HepG2 (cell line): ENCODE data around the gene ALDH3A2. TPM values are rescaled to one million over a fixed set of nuclear protein-coding genes. Genes with fewer than 3 reads are reported as not detected.

Source experiments
- ATAC-seq: fragments of 200-7000 bp; cut with Tn5 transposase; 3 replicates; pipeline ENCODE4 v1.9.1; 2020; ENCODE audit warnings: mild to moderate bottlenecking, moderate library complexity
- BruUV-seq: library from RNA; stranded (reverse); fragments of 400-500 nt; replicated peaks from 2 replicates; lab custom pipeline; 2021; lab: Mats Ljungman, UMichigan
- CTCF ChIA-PET: fragments of 300-600 bp; formaldehyde crosslinking; extraction: SDS; loops from one replicate; lab custom pipeline; 2021; ENCODE audit warnings: low total read pairs, inconsistent platforms, low intra/inter-chr PET ratio; lab: Yijun Ruan, JAX
- POLR2A ChIA-PET: fragments of 350-600 bp; sonication (Branson Sonifier 250); formaldehyde crosslinking; loops from one replicate; lab custom pipeline; 2020; ENCODE audit warnings: antibody characterized with exemption, inconsistent platforms; lab: Yijun Ruan, JAX
- DNase-seq: peaks from one replicate; pipeline ENCODE4 v3.0.0-alpha.2; 2015; ENCODE audit warnings: low spot score
- FAIRE-seq: peaks from 3 replicates; lab custom pipeline; 2011; peaks lifted over from hg19 to GRCh38; lab: Jason Lieb, UNC
- H2AFZ ChIP-seq: one replicate; pipeline ENCODE4 v1.6.1; 2011; ENCODE audit warnings: low read length, inconsistent platforms
- H3K27ac ChIP-seq: fragments of 300-600 bp; 3 replicates; pipeline ENCODE4 v1.8.0; 2011; ENCODE audit warnings: mixed run types, mild to moderate bottlenecking, mixed read lengths, low read length, inconsistent platforms; ENCODE audit not compliant: insufficient read depth; ENCODE audit errors: extremely low read length
- H3K27me3 ChIP-seq, 2 experiments: fragments of 200-600 bp in 1 of 2; 2 replicates in 1 of 2; 3 replicates in 1 of 2; pipeline versions ENCODE4 v1.6.0 to v1.8.0; 2011; ENCODE audit warnings: low read length in 2 of 2, mild to moderate bottlenecking in 2 of 2, moderate library complexity in 2 of 2, inconsistent platforms in 1 of 2; ENCODE audit not compliant: insufficient read depth in 2 of 2, control insufficient read depth in 1 of 2
- H3K36me3 ChIP-seq, 2 experiments: fragments of 200-600 bp in 1 of 2; replicated peaks in 1 of 2; 2 replicates in 1 of 2; 3 replicates in 1 of 2; pipeline versions ENCODE4 v1.5.1 to v1.8.0; 2011; ENCODE audit warnings: low read length in 2 of 2, inconsistent platforms in 1 of 2; ENCODE audit not compliant: insufficient read depth in 2 of 2, control insufficient read depth in 1 of 2
- H3K4me1 ChIP-seq: 2 replicates; pipeline ENCODE4 v1.5.1; 2012; ENCODE audit warnings: low read length, inconsistent platforms; ENCODE audit not compliant: insufficient read depth
- H3K4me2 ChIP-seq: 2 replicates; pipeline ENCODE4 v1.6.0; 2011; ENCODE audit warnings: low read depth, low read length, inconsistent platforms
- H3K4me3 ChIP-seq, 3 experiments: fragments of 200-600 bp in 1 of 3; sonication (generic), shearing (Covaris generic) in 1 of 3; replicated peaks in 1 of 3; 2 replicates each; pipeline ENCODE4 v1.5.1; 2011 to 2016; ENCODE audit warnings: low read length in 3 of 3, inconsistent platforms in 2 of 3, low read depth in 2 of 3, mild to moderate bottlenecking in 2 of 3, control low read depth in 1 of 3, mixed read lengths in 1 of 3; ENCODE audit not compliant: insufficient read depth in 1 of 3
- H3K79me2 ChIP-seq: one replicate; pipeline ENCODE4 v1.6.1; 2011; ENCODE audit warnings: low read length, inconsistent platforms; ENCODE audit not compliant: insufficient read depth
- H3K9ac ChIP-seq: 2 replicates; pipeline ENCODE4 v1.6.0; 2011; ENCODE audit warnings: mild to moderate bottlenecking, low read depth, low read length, inconsistent platforms; ENCODE audit not compliant: insufficient read depth
- H3K9me3 ChIP-seq: 2 replicates; pipeline ENCODE4 v1.5.1; 2012; ENCODE audit warnings: mild to moderate bottlenecking, low read length
- H4K20me1 ChIP-seq: 2 replicates; pipeline ENCODE4 v1.6.0; 2011; ENCODE audit warnings: inconsistent platforms, mild to moderate bottlenecking, low read length, moderate library complexity; ENCODE audit not compliant: insufficient read depth
- CHD2 ChIP-seq: IDR thresholded peaks from 2 replicates; pipeline ENCODE4 v1.6.1; 2011; ENCODE audit warnings: low read depth, low read length, improper control_type of control experiment
- GLMP ChIP-seq: sonication (generic); formaldehyde crosslinking; IDR thresholded peaks from 2 replicates; pipeline ENCODE4 v1.9.0; 2021; ENCODE audit warnings: missing genetic modification reagents, mild to moderate bottlenecking, borderline replicate concordance
- NFATC3 ChIP-seq: sonication (generic); formaldehyde crosslinking; IDR thresholded peaks from 2 replicates; pipeline ENCODE4 v1.5.1; 2020; ENCODE audit warnings: mild to moderate bottlenecking, missing genetic modification reagents
- NKX3-1 ChIP-seq: sonication (generic); formaldehyde crosslinking; IDR thresholded peaks from 2 replicates; pipeline ENCODE4 v1.5.0; 2020; ENCODE audit warnings: missing genetic modification reagents
- SIX4 ChIP-seq: sonication (generic); formaldehyde crosslinking; IDR thresholded peaks from 2 replicates; pipeline ENCODE4 v1.4.0; 2020; ENCODE audit warnings: missing genetic modification reagents
- XBP1 ChIP-seq: sonication (generic); formaldehyde crosslinking; IDR thresholded peaks from 2 replicates; pipeline ENCODE4 v1.5.0; 2020; ENCODE audit warnings: missing genetic modification reagents
- ZKSCAN5 ChIP-seq: sonication (generic); formaldehyde crosslinking; IDR thresholded peaks from 2 replicates; pipeline ENCODE4 v1.5.1; 2020; ENCODE audit warnings: mild to moderate bottlenecking, missing genetic modification reagents
- ZNF329 ChIP-seq: sonication (generic); formaldehyde crosslinking; IDR thresholded peaks from 2 replicates; pipeline ENCODE4 v1.9.0; 2021; ENCODE audit warnings: low read depth, mild to moderate bottlenecking, missing genetic modification reagents
- ZNF354B ChIP-seq: sonication (generic); formaldehyde crosslinking; IDR thresholded peaks from 2 replicates; pipeline ENCODE4 v1.8.0; 2022; ENCODE audit warnings: mild to moderate bottlenecking, missing genetic modification reagents
- ZNF44 ChIP-seq: sonication (generic); formaldehyde crosslinking; IDR thresholded peaks from 2 replicates; pipeline ENCODE4 v1.5.1; 2020; ENCODE audit warnings: mild to moderate bottlenecking, missing genetic modification reagents
- ZNF503 ChIP-seq: sonication (generic); formaldehyde crosslinking; IDR thresholded peaks from 2 replicates; pipeline ENCODE4 v1.4.0; 2020; ENCODE audit warnings: missing genetic modification reagents
- ZNF790 ChIP-seq: sonication (generic); formaldehyde crosslinking; IDR thresholded peaks from 2 replicates; pipeline ENCODE4 v1.8.0; 2022; ENCODE audit warnings: missing genetic modification reagents, mild to moderate bottlenecking, borderline replicate concordance
- WGBS: methylation state at CpG from one replicate; pipeline ENCODE4 v1.1.6; 2017; ENCODE audit warnings: low lambda C conversion rate; 5-methylcytosine and 5-hydroxymethylcytosine counted together
- in situ Hi-C: cut with HindIII; loops from 2 replicates; pipeline ENCODE4 v1.10.0; 2017; ENCODE audit warnings: low pct_unique_long_range_greater_than_20kb; ENCODE audit not compliant: extremely low pct_ligation_motif_present
- intact Hi-C: fragments of 100-400 bp; cut with micrococcal nuclease; formaldehyde crosslinking; loops from one replicate; pipeline ENCODE4 v1.10.0; 2022; ENCODE audit not compliant: unreplicated experiment
- polyA plus RNA-seq, 8 experiments: library from polyadenylated mRNA; depleted of rRNA in 3 of 8; stranded (reverse) in 7 of 8; unstranded in 1 of 8; fragments of >200 nt; fragmentation: Illumina TruSeq in 4 of 8; extraction: Trizol in 4 of 8; gene quantifications; 2 replicates each; pipeline versions ENCODE4 v1.2.1 to v1.2.3, GENCODE V29; 2011 to 2016; ENCODE audit warnings: low read depth in 4 of 8, missing spikeins in 1 of 8, mixed read lengths in 1 of 8; ENCODE audit not compliant: insufficient read depth in 1 of 8
- total RNA-seq, 5 experiments: library from RNA; depleted of rRNA; stranded (reverse); fragments of >200 nt; fragmentation: Illumina TruSeq; extraction: Trizol; gene quantifications; 2 replicates each; pipeline ENCODE4 v1.2.3, GENCODE V29; 2016; ENCODE audit warnings: low read depth in 1 of 5

The ALDH3A2 gene
- total and polyA plus RNA-seq, 2 of the 13 experiments (the other 11 are each of a cell fraction or from before 2014, with no cell fraction given): 80.8 to 180 TPM

- Histone ChIP-seq H3K27ac (no peak overlapping the region), H3K4me2 (no peak overlapping the region), H2AFZ (no peak overlapping the region), H3K9me3 (no peaks in the 10 kb centered on the region), H3K4me1 (peaks cover 69% of the 10 kb centered on the region), H3K36me3 (no peaks in the 10 kb centered on the region), H3K9ac (no peak overlapping the region), H3K4me3 (no peak overlapping the region; a peak in 1 of 6 replicates), H3K79me2 (no peaks in the 10 kb centered on the region), H3K27me3 (peaks cover 0 to 15% of the 10 kb centered on the region in 2 experiments; a peak in 4 of 5 replicates), H4K20me1 (no peaks in the 10 kb centered on the region)
- intact Hi-C loops: no loop called here
- ChIA-PET POLR2A (interaction anchor here (2.0 kb wide), 1 partner anchor 57 kb away, joined by 12 read pairs; the partner anchor contains the start of gene ALDH3A2), CTCF (interaction anchor here (0.8 kb wide), 1 partner anchor 57 kb away, joined by 3 read pairs; no protein-coding TSS in a partner anchor)
- DNase-seq (no peak), FAIRE-seq (no peak), ATAC-seq (no peak)
- WGBS: 71% methylated on average over 5 of the region's 13 CpGs
- TF ChIP-seq ZKSCAN5 (CRISPR knock-in tag): no peak
- TF ChIP-seq SIX4 (CRISPR knock-in tag): no peak
- TF ChIP-seq ZNF354B (CRISPR knock-in tag): no peak
- TF ChIP-seq XBP1 (CRISPR knock-in tag): no peak
- TF ChIP-seq NFATC3 (CRISPR knock-in tag): no peak
- no peak for TF ChIP-seq ZNF790
- no peak for TF ChIP-seq ZNF44
- TF ChIP-seq ZNF329 (CRISPR knock-in tag): no peak
- no peak for TF ChIP-seq NKX3-1 (CRISPR knock-in tag)
- TF ChIP-seq GLMP (CRISPR knock-in tag): no peak
- no peak for TF ChIP-seq ZNF503 (CRISPR knock-in tag)
- TF ChIP-seq CHD2: no peak
- in situ Hi-C loops: loop anchor here (25.0 kb wide), 1 partner anchor 193 kb away; no protein-coding TSS in a partner anchor
- BruUV-seq: no TSS peak
Measured at GRCh38 chr17:19705201-19705600, 56.6 kb downstream of the ALDH3A2 start.
